Common myeloid progenitor, CD34-positive (primary cell): Measurements from ENCODE around the gene ERICH3.

ENCODE experiments used
- CTCF ChIA-PET: fragments of 350-600 bp; sonication (Branson Sonifier 250); formaldehyde crosslinking; loops from one replicate; lab custom pipeline; 2021; ENCODE audit warnings: antibody characterized with exemption; lab: Charles Lee
- POLR2A ChIA-PET: fragments of 350-600 bp; sonication (Branson Sonifier 250); formaldehyde crosslinking; loops from one replicate; lab custom pipeline; 2021; ENCODE audit warnings: antibody characterized with exemption; lab: Charles Lee
- DNase-seq, 3 donors: peaks; one replicate each; pipeline versions ENCODE4 v3.0.0 to v3.0.0-alpha.2; 2013
- H3K27ac ChIP-seq, 2 experiments: 1 replicate in 1 of 2; 2 replicates in 1 of 2; pipeline ENCODE4 v1.7.0; 2013; ENCODE audit warnings: inconsistent platforms in 2 of 2, low read length in 2 of 2, mild to moderate bottlenecking in 2 of 2, low read depth in 1 of 2, moderate library complexity in 1 of 2; ENCODE audit not compliant: severe bottlenecking in 2 of 2, insufficient read depth in 1 of 2, poor library complexity in 1 of 2
- H3K27me3 ChIP-seq, 5 experiments: replicated peaks in 2 of 5; 1 replicate in 3 of 5; 2 replicates in 2 of 5; pipeline versions ENCODE4 v1.6.1 to v1.7.0; 2013; ENCODE audit warnings: low read length in 4 of 5, mild to moderate bottlenecking in 2 of 5, moderate library complexity in 2 of 5, inconsistent platforms in 1 of 5; ENCODE audit not compliant: insufficient read depth in 5 of 5, control insufficient read depth in 4 of 5
- H3K36me3 ChIP-seq, 4 experiments: 1 replicate in 2 of 4; 2 replicates in 2 of 4; pipeline versions ENCODE4 v1.6.1 to v1.7.0; 2013; ENCODE audit warnings: low read length in 3 of 4, control low read depth in 1 of 4, mild to moderate bottlenecking in 1 of 4; ENCODE audit not compliant: control insufficient read depth in 4 of 4, insufficient read depth in 4 of 4
- H3K4me1 ChIP-seq, 4 experiments: 1 replicate in 3 of 4; 2 replicates in 1 of 4; pipeline versions ENCODE4 v1.6.1 to v1.7.1; 2013; ENCODE audit warnings: low read length in 3 of 4, mild to moderate bottlenecking in 3 of 4, control low read depth in 1 of 4, inconsistent platforms in 1 of 4, moderate library complexity in 1 of 4; ENCODE audit not compliant: control insufficient read depth in 4 of 4, insufficient read depth in 4 of 4; ENCODE audit errors: control extremely low read depth in 1 of 4
- H3K4me3 ChIP-seq, 7 experiments: 1 replicate in 4 of 7; 2 replicates in 3 of 7; pipeline versions ENCODE4 v1.5.1 to v1.7.0; 2013; ENCODE audit warnings: mild to moderate bottlenecking in 7 of 7, low read length in 6 of 7, moderate library complexity in 6 of 7, inconsistent platforms in 2 of 7, low read depth in 2 of 7, control low read depth in 1 of 7; ENCODE audit not compliant: insufficient read depth in 4 of 7, control insufficient read depth in 1 of 7; ENCODE audit errors: extremely low read depth in 1 of 7
- H3K9me3 ChIP-seq, 5 experiments: 1 replicate in 4 of 5; 2 replicates in 1 of 5; pipeline versions ENCODE4 v1.6.1 to v1.7.1; 2013; ENCODE audit warnings: low read length in 4 of 5, mild to moderate bottlenecking in 2 of 5, inconsistent platforms in 1 of 5, low read depth in 1 of 5, moderate library complexity in 1 of 5; ENCODE audit not compliant: control insufficient read depth in 4 of 5, insufficient read depth in 2 of 5; ENCODE audit errors: control extremely low read depth in 1 of 5
- WGBS: methylation state at CpG from one replicate; pipeline ENCODE4 v1.1.5; 2013; ENCODE audit not compliant: insufficient coverage; 5-methylcytosine and 5-hydroxymethylcytosine counted together

Gene ERICH3

GRCh38 chr1:74650561-74650960 is 23.0 kb downstream of the ERICH3 start:
- Histone ChIP-seq H3K4me1 (peaks cover 0 to 13% (median 5%) of the 10 kb centered on the region in 4 experiments), H3K4me3 (no peak overlapping the region), H3K27me3 (no peaks in the 10 kb centered on the region), H3K27ac (no peak overlapping the region), H3K36me3 (no peaks in the 10 kb centered on the region), H3K9me3 (no peaks in the 10 kb centered on the region)
- CTCF ChIA-PET: interaction anchor here (1.8 kb wide), 1 partner anchor 39 kb away, joined by 4 read pairs; no protein-coding TSS in a partner anchor
- WGBS: 87% methylated on average over 3 of the region's 4 CpGs
- no peak for DNase-seq
- POLR2A ChIA-PET: interaction anchor here (0.6 kb wide), 1 partner anchor 335 kb away, joined by 3 read pairs; no protein-coding TSS in a partner anchor

GRCh38 chr1:74641876-74642275 is 31.7 kb downstream of the ERICH3 start:
- no peak overlapping the region for H3K4me3 ChIP-seq
- H3K4me1 ChIP-seq: no peaks in the 10 kb centered on the region
- ChIA-PET CTCF (no interaction called here), POLR2A (no interaction called here)
- no peak overlapping the region for H3K27ac ChIP-seq
- no peaks in the 10 kb centered on the region for H3K9me3 ChIP-seq
- H3K36me3 ChIP-seq: no peaks in the 10 kb centered on the region
- DNase-seq: no peak
- no peaks in the 10 kb centered on the region for H3K27me3 ChIP-seq

GRCh38 chr1:74641161-74641560 is 32.4 kb downstream of the ERICH3 start:
- Histone ChIP-seq H3K4me3 (no peak overlapping the region), H3K27ac (no peak overlapping the region), H3K36me3 (no peaks in the 10 kb centered on the region), H3K4me1 (no peaks in the 10 kb centered on the region), H3K27me3 (no peaks in the 10 kb centered on the region), H3K9me3 (no peaks in the 10 kb centered on the region)
- CTCF ChIA-PET: no interaction called here
- WGBS: 96% methylated on average over 4 of the region's 5 CpGs
- no peak for DNase-seq
- POLR2A ChIA-PET: no interaction called here

- ChIA-PET POLR2A (no interaction called here), CTCF (no interaction called here)
- Histone ChIP-seq H3K36me3 (no peaks in the 10 kb centered on the region), H3K27me3 (no peaks in the 10 kb centered on the region), H3K4me3 (no peak overlapping the region), H3K27ac (no peak overlapping the region), H3K9me3 (no peaks in the 10 kb centered on the region), H3K4me1 (no peaks in the 10 kb centered on the region)
- no CpG with 5 or more reads among the region's 1 CpG for WGBS
- no peak for DNase-seq
Observed at GRCh38 chr1:74637296-74637695, 36.3 kb downstream of the ERICH3 start.

GRCh38 chr1:74629283-74629682 is 44.3 kb downstream of the ERICH3 start:
- ChIA-PET CTCF (no interaction called here), POLR2A (no interaction called here)
- Histone ChIP-seq H3K27ac (no peak overlapping the region), H3K4me1 (no peaks in the 10 kb centered on the region), H3K4me3 (no peak overlapping the region), H3K27me3 (no peaks in the 10 kb centered on the region), H3K36me3 (no peaks in the 10 kb centered on the region), H3K9me3 (no peaks in the 10 kb centered on the region)
- 75% methylated on average over 2 of the region's 2 CpGs for WGBS
- DNase-seq: no peak

- no peak for DNase-seq
- no peaks in the 10 kb centered on the region for H3K4me1 ChIP-seq
- no peaks in the 10 kb centered on the region for H3K36me3 ChIP-seq
- no peak overlapping the region for H3K4me3 ChIP-seq
- ChIA-PET POLR2A (no interaction called here), CTCF (no interaction called here)
- H3K27ac ChIP-seq: no peak overlapping the region
- H3K9me3 ChIP-seq: no peaks in the 10 kb centered on the region
- WGBS: 100% methylated on average over 2 of the region's 2 CpGs
- H3K27me3 ChIP-seq: no peaks in the 10 kb centered on the region
Observed at GRCh38 chr1:74623716-74624115, 49.9 kb downstream of the ERICH3 start.

GRCh38 chr1:74620242-74620641 is 53.4 kb downstream of the ERICH3 start:
- DNase-seq: no peak
- POLR2A ChIA-PET: no interaction called here
- H3K4me1 ChIP-seq: no peaks in the 10 kb centered on the region
- no peak overlapping the region for H3K27ac ChIP-seq
- no peaks in the 10 kb centered on the region for H3K9me3 ChIP-seq
- no peak overlapping the region for H3K4me3 ChIP-seq
- H3K27me3 ChIP-seq: no peaks in the 10 kb centered on the region
- CTCF ChIA-PET: no interaction called here
- WGBS: no CpG with 5 or more reads among the region's 3 CpGs
- H3K36me3 ChIP-seq: no peaks in the 10 kb centered on the region
